Measurements from ENCODE around the gene GLRX5.

- TF ChIP-seq CTCF (IDR thresholded peaks at IDR 0.05; ENCODE audit: insufficient read depth, low read length, poor library complexity, severe bottlenecking) (no peak), EZH2phosphoT487 (conservative IDR thresholded peaks at IDR 0.05; ENCODE audit: low read length) (no peak)
Observed at GRCh38 chr14:95575840-95576473, 41.1 kb downstream of the GLRX5 start.
